Measurements from ENCODE around the gene SLC25A12. TPM values are rescaled to one million over a fixed set of nuclear protein-coding genes. Genes with fewer than 3 reads are reported as not detected.

Gene SLC25A12
- polyA plus RNA-seq, 2 of the 4 experiments (the other 2 are of a cell fraction), result 12.5 to 26.8 TPM

DNA sequence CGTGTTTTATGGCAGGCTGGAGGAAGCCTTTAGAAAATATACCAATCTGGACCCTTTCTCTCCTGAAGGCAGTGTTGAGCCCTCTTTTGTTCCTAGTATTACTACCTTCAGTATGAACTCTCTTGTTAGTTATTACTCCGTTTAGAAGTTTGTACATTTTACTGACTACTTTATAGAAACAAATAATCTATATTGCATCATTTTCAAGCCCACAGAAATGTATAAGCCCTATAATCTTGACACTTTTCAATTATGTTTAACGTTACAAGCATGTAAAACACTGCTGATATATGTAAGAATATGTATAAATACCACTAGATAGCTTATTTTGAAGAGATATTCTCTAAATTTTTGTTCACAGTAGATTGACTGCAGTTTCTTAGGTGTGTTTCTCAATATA is 64.0 kb downstream of the SLC25A12 start:
- FAIRE-seq, result no peak

GRCh38 chr2:171824086-171824485 is 70.0 kb downstream of the SLC25A12 start:
- Histone ChIP-seq H3K4me1 (no peaks in the 10 kb centered on the region), H3K4me3 (no peak overlapping the region), H3K9me3 (no peaks in the 10 kb centered on the region), H3K4me2 (no peak overlapping the region), H3K27ac (no peak overlapping the region)
- 95% methylated on average over 1 of the region's 1 CpG for WGBS (ENCODE audit: missing lambda C conversion rate)
- DNase-seq (ENCODE audit: low read depth in 1 of 2, low spot score in 1 of 2) (no peak), FAIRE-seq (no peak), ATAC-seq (no peak)
- CTCF ChIA-PET, result interaction anchor here (0.6 to 1.5 kb wide), 5 partner anchors 13 to 840 kb away, joined by 3 to 6 read pairs (median 4); no protein-coding TSS in a partner anchor
- POLR2A ChIA-PET, result interaction anchor here (1.1 kb wide), 1 partner anchor 279 kb away, joined by 3 read pairs; the partner anchor contains the start of gene DLX2
- TF ChIP-seq TFCP2L1 (CRISPR knock-in tag; IDR thresholded peaks at IDR 0.05) (no peak), ZNF302 (CRISPR knock-in tag; IDR thresholded peaks at IDR 0.05) (no peak), PHF8 (IDR thresholded peaks at IDR 0.05; ENCODE audit: borderline replicate concordance, low read depth) (no peak), ZFP36 (IDR thresholded peaks at IDR 0.05; ENCODE audit: borderline replicate concordance, partially characterized antibody) (no peak), RNF2 (IDR thresholded peaks at IDR 0.05; ENCODE audit: borderline replicate concordance, low read depth) (no peak), FOXS1 (CRISPR knock-in tag; IDR thresholded peaks at IDR 0.05) (no peak), KDM5A (IDR thresholded peaks at IDR 0.05) (no peak), RARB (CRISPR knock-in tag; IDR thresholded peaks at IDR 0.05) (no peak), EHF (CRISPR knock-in tag; IDR thresholded peaks at IDR 0.05) (no peak), CHD2 (IDR thresholded peaks at IDR 0.05; ENCODE audit: low read length, partially characterized antibody) (no peak), ESRRA (IDR thresholded peaks at IDR 0.05; ENCODE audit: borderline replicate concordance, low read length) (no peak)
- TF ChIP-seq, protein P1, sequence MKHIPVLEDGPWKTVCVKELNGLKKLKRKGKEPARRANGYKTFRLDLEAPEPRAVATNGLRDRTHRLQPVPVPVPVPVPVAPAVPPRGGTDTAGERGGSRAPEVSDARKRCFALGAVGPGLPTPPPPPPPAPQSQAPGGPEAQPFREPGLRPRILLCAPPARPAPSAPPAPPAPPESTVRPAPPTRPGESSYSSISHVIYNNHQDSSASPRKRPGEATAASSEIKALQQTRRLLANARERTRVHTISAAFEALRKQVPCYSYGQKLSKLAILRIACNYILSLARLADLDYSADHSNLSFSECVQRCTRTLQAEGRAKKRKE (CRISPR knock-in tag; IDR thresholded peaks at IDR 0.05; ENCODE audit: low read depth), result no peak
- TF ChIP-seq, protein P2, sequence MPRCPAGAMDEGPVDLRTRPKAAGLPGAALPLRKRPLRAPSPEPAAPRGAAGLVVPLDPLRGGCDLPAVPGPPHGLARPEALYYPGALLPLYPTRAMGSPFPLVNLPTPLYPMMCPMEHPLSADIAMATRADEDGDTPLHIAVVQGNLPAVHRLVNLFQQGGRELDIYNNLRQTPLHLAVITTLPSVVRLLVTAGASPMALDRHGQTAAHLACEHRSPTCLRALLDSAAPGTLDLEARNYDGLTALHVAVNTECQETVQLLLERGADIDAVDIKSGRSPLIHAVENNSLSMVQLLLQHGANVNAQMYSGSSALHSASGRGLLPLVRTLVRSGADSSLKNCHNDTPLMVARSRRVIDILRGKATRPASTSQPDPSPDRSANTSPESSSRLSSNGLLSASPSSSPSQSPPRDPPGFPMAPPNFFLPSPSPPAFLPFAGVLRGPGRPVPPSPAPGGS (IDR thresholded peaks at IDR 0.05), result no peak
- TF ChIP-seq, protein P3, sequence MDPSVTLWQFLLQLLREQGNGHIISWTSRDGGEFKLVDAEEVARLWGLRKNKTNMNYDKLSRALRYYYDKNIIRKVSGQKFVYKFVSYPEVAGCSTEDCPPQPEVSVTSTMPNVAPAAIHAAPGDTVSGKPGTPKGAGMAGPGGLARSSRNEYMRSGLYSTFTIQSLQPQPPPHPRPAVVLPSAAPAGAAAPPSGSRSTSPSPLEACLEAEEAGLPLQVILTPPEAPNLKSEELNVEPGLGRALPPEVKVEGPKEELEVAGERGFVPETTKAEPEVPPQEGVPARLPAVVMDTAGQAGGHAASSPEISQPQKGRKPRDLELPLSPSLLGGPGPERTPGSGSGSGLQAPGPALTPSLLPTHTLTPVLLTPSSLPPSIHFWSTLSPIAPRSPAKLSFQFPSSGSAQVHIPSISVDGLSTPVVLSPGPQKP (IDR thresholded peaks at IDR 0.05; ENCODE audit: low read depth, low read length), result no peak
- TF ChIP-seq, protein P4, sequence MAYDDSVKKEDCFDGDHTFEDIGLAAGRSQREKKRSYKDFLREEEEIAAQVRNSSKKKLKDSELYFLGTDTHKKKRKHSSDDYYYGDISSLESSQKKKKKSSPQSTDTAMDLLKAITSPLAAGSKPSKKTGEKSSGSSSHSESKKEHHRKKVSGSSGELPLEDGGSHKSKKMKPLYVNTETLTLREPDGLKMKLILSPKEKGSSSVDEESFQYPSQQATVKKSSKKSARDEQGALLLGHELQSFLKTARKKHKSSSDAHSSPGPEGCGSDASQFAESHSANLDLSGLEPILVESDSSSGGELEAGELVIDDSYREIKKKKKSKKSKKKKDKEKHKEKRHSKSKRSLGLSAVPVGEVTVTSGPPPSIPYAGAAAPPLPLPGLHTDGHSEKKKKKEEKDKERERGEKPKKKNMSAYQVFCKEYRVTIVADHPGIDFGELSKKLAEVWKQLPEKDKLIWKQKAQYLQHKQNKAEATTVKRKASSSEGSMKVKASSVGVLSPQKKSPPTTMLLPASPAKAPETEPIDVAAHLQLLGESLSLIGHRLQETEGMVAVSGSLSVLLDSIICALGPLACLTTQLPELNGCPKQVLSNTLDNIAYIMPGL (CRISPR knock-in tag; IDR thresholded peaks at IDR 0.05; ENCODE audit: borderline replicate concordance), result no peak
- TF ChIP-seq, protein P5, sequence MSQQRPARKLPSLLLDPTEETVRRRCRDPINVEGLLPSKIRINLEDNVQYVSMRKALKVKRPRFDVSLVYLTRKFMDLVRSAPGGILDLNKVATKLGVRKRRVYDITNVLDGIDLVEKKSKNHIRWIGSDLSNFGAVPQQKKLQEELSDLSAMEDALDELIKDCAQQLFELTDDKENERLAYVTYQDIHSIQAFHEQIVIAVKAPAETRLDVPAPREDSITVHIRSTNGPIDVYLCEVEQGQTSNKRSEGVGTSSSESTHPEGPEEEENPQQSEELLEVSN (IDR thresholded peaks at IDR 0.05; ENCODE audit: borderline replicate concordance, low read depth), result no peak

More for the DNA sequence above, 64.0 kb downstream of the SLC25A12 start:
- peaks cover 20% of the 10 kb centered on the region for H3K9me3 ChIP-seq
- no peak overlapping the region for H3K4me2 ChIP-seq
- H3K4me1 ChIP-seq, result no peaks in the 10 kb centered on the region
- no peak for TF ChIP-seq CHD4 (IDR thresholded peaks at IDR 0.05; ENCODE audit: borderline replicate concordance)
- TF ChIP-seq HEYL (CRISPR knock-in tag; IDR thresholded peaks at IDR 0.05), result no peak
- no peak for TF ChIP-seq KDM5A (IDR thresholded peaks at IDR 0.05)
- TF ChIP-seq KDM1A (IDR thresholded peaks at IDR 0.05; ENCODE audit: low read depth), result no peak
- no peak for TF ChIP-seq MYC (IDR thresholded peaks at IDR 0.05; ENCODE audit: borderline replicate concordance, low read length)
- TF ChIP-seq, protein P1 (CRISPR knock-in tag; IDR thresholded peaks at IDR 0.05; ENCODE audit: low read depth), result no peak
- TF ChIP-seq, protein P3 (IDR thresholded peaks at IDR 0.05; ENCODE audit: low read depth, low read length), result no peak
- no peak for TF ChIP-seq CHD2 (IDR thresholded peaks at IDR 0.05; ENCODE audit: low read length, partially characterized antibody)
- no peak for TF ChIP-seq JUN (IDR thresholded peaks at IDR 0.05)
- TF ChIP-seq, protein P5 (IDR thresholded peaks at IDR 0.05; ENCODE audit: borderline replicate concordance, low read depth), result no peak
- no peak for TF ChIP-seq ZC3H11A (IDR thresholded peaks at IDR 0.05)
- 93% methylated on average over 3 of the region's 3 CpGs for WGBS (ENCODE audit: missing lambda C conversion rate)
- no peak overlapping the region for H3K27ac ChIP-seq
- CTCF ChIA-PET, result interaction anchor here (0.6 to 0.9 kb wide), 2 partner anchors 126 to 1340 kb away, joined by 3 to 4 read pairs; no protein-coding TSS in a partner anchor
- POLR2A ChIA-PET, result no interaction called here
- no peak overlapping the region for H3K4me3 ChIP-seq
- ATAC-seq, result no peak
- no peak for DNase-seq (ENCODE audit: low read depth in 1 of 2, low spot score in 1 of 2)
